Measurements from ENCODE around the gene NDUFS2. TPM values are rescaled to one million over a fixed set of nuclear protein-coding genes. Genes with fewer than 3 reads are reported as not detected.

Gene NDUFS2
- total RNA-seq, 2 experiments from 2014 or later: 62.9 to 72.1 TPM

DNA sequence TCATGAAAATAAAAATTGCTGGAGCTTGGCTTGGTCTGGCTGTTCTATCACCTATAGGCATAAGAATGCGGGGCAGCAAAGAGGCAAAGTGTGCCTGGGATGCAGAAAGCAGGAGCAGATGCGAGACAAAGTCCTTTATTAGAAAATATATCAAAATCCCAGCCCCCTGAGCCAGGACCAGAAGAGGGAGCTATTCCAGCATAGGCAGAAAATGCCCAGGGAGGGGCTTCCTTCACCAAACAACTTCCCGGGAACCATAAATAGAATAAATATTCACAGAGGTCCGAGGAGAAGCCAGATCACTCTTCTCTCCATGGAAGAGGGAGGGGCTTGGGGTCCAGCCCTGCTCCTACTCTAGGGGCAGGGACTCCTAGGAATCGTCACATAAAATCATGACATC lies 31.0 kb upstream of the NDUFS2 start:
- Histone ChIP-seq H3K27ac (ENCODE audit: low read depth, low read length, poor library complexity, severe bottlenecking) (no peak overlapping the region), H3K4me3 (ENCODE audit: low read depth, low read length, poor library complexity, severe bottlenecking) (no peak overlapping the region), H4K20me1 (ENCODE audit: insufficient read depth, low read length) (no peaks in the 10 kb centered on the region), H3K4me1 (ENCODE audit: insufficient read depth, low read length, poor library complexity, severe bottlenecking) (peaks cover 20% of the 10 kb centered on the region), H3K9me3 (ENCODE audit: low read length) (no peaks in the 10 kb centered on the region), H3K79me2 (ENCODE audit: insufficient read depth, low read depth, low read length) (peaks cover under 1% of the 10 kb centered on the region; the same call in 1 of the 2 replicates), H3K36me3 (ENCODE audit: insufficient read depth, low read length) (peaks cover 60% of the 10 kb centered on the region), H2AFZ (ENCODE audit: low read length) (no peak overlapping the region), H3K9me2 (ENCODE audit: insufficient read depth, low read length) (no peaks in the 10 kb centered on the region), H3K4me2 (ENCODE audit: low read length) (no peak overlapping the region)
- ChIA-PET CTCF (ENCODE audit: unreplicated experiment) (no interaction called here), POLR2A (interaction anchor here (0.6 to 1.2 kb wide), 4 partner anchors 24 to 214 kb away, joined by 3 to 4 read pairs (median 3); no protein-coding TSS in a partner anchor)
- intact Hi-C loops (cut with micrococcal nuclease; ENCODE audit: unreplicated experiment): no loop called here
- BruUV-seq (replicated peaks): no TSS peak
- DNase-seq (ENCODE audit: low spot score): no peak
- TF ChIP-seq, protein P1, sequence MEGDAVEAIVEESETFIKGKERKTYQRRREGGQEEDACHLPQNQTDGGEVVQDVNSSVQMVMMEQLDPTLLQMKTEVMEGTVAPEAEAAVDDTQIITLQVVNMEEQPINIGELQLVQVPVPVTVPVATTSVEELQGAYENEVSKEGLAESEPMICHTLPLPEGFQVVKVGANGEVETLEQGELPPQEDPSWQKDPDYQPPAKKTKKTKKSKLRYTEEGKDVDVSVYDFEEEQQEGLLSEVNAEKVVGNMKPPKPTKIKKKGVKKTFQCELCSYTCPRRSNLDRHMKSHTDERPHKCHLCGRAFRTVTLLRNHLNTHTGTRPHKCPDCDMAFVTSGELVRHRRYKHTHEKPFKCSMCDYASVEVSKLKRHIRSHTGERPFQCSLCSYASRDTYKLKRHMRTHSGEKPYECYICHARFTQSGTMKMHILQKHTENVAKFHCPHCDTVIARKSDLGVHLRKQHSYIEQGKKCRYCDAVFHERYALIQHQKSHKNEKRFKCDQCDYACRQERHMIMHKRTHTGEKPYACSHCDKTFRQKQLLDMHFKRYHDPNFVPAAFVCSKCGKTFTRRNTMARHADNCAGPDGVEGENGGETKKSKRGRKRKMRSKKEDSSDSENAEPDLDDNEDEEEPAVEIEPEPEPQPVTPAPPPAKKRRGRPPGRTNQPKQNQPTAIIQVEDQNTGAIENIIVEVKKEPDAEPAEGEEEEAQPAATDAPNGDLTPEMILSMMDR (conservative IDR thresholded peaks at IDR 0.05; ENCODE audit: low read length): peak; percentile 55; the same call in 1 of the 2 replicates
- TF ChIP-seq EZH2phosphoT487 (IDR thresholded peaks at IDR 0.05; ENCODE audit: borderline replicate concordance, low read depth, low read length): no peak

- ChIA-PET CTCF (ENCODE audit: unreplicated experiment) (no interaction called here), POLR2A (interaction anchor here (0.6 to 1.2 kb wide), 3 partner anchors 24 to 214 kb away, joined by 3 to 4 read pairs (median 3); no protein-coding TSS in a partner anchor)
- H4K20me1 ChIP-seq (ENCODE audit: insufficient read depth, low read length): no peaks in the 10 kb centered on the region
- peaks cover 6% of the 10 kb centered on the region; the same call in 1 of the 2 replicates for H3K79me2 ChIP-seq (ENCODE audit: insufficient read depth, low read depth, low read length)
- H3K9me3 ChIP-seq (ENCODE audit: low read length): no peaks in the 10 kb centered on the region
- intact Hi-C loops (cut with micrococcal nuclease; ENCODE audit: unreplicated experiment): no loop called here
- DNase-seq (ENCODE audit: low spot score): no peak
- BruUV-seq (replicated peaks): no TSS peak
- TF ChIP-seq EZH2phosphoT487 (IDR thresholded peaks at IDR 0.05; ENCODE audit: borderline replicate concordance, low read depth, low read length): no peak
- TF ChIP-seq, protein P1 (conservative IDR thresholded peaks at IDR 0.05; ENCODE audit: low read length): no peak
- H3K9me2 ChIP-seq (ENCODE audit: insufficient read depth, low read length): no peaks in the 10 kb centered on the region
- H3K4me2 ChIP-seq (ENCODE audit: low read length): no peak overlapping the region
- H3K27ac ChIP-seq (ENCODE audit: low read depth, low read length, poor library complexity, severe bottlenecking): no peak overlapping the region
- H3K4me1 ChIP-seq (ENCODE audit: insufficient read depth, low read length, poor library complexity, severe bottlenecking): peaks cover 23% of the 10 kb centered on the region
- H3K4me3 ChIP-seq (ENCODE audit: low read depth, low read length, poor library complexity, severe bottlenecking): no peak overlapping the region
- H2AFZ ChIP-seq (ENCODE audit: low read length): no peak overlapping the region
- H3K36me3 ChIP-seq (ENCODE audit: insufficient read depth, low read length): peaks cover 60% of the 10 kb centered on the region
Observed at GRCh38 chr1:161171696-161172095, 30.5 kb upstream of the NDUFS2 start.

- H3K9me2 ChIP-seq (ENCODE audit: insufficient read depth, low read length): no peaks in the 10 kb centered on the region
- TF ChIP-seq, protein P1 (conservative IDR thresholded peaks at IDR 0.05; ENCODE audit: low read length): no peak
- TF ChIP-seq EZH2phosphoT487 (IDR thresholded peaks at IDR 0.05; ENCODE audit: borderline replicate concordance, low read depth, low read length): no peak
- H3K27ac ChIP-seq (ENCODE audit: low read depth, low read length, poor library complexity, severe bottlenecking): no peak overlapping the region
- intact Hi-C loops (cut with micrococcal nuclease; ENCODE audit: unreplicated experiment): no loop called here
- H4K20me1 ChIP-seq (ENCODE audit: insufficient read depth, low read length): no peaks in the 10 kb centered on the region
- POLR2A ChIA-PET: interaction anchor here (0.6 kb wide), 2 partner anchors 36 to 66 kb away, joined by 3 read pairs; no protein-coding TSS in a partner anchor
- CTCF ChIA-PET (ENCODE audit: unreplicated experiment): no interaction called here
- peaks cover 60% of the 10 kb centered on the region for H3K36me3 ChIP-seq (ENCODE audit: insufficient read depth, low read length)
- no peaks in the 10 kb centered on the region for H3K9me3 ChIP-seq (ENCODE audit: low read length)
- peaks cover 19% of the 10 kb centered on the region for H3K4me1 ChIP-seq (ENCODE audit: insufficient read depth, low read length, poor library complexity, severe bottlenecking)
- H3K4me2 ChIP-seq (ENCODE audit: low read length): no peak overlapping the region
- H3K4me3 ChIP-seq (ENCODE audit: low read depth, low read length, poor library complexity, severe bottlenecking): no peak overlapping the region
- H2AFZ ChIP-seq (ENCODE audit: low read length): no peak overlapping the region
- no peak for DNase-seq (ENCODE audit: low spot score)
- no TSS peak for BruUV-seq (replicated peaks)
- H3K79me2 ChIP-seq (ENCODE audit: insufficient read depth, low read depth, low read length): peaks cover 9% of the 10 kb centered on the region; the same call in 1 of the 2 replicates
Observed at GRCh38 chr1:161172349-161172748, 29.8 kb upstream of the NDUFS2 start.

Measured in OCI-LY7 (cell line).